ENCODE data around the gene CCT3.

DNA sequence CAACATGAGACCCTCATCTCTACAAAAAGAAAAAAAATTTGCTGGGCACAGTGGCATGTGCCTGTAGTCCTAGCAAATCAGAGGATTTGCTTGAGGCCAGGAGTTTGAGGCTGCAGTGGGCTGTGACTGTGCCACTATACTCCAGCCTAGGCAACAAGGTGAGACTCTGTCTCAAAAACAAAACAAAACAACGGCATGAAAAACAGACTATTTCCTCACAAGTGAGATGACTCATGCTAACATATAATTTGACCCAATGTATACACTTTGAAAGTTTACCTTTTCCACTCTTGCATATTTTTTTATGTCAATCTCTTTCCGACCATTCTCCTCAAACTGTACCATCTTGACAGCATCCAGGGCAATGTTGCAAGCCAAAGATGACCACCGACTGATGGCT lies 17.5 kb downstream of the CCT3 start:
- TF ChIP-seq, protein P1, sequence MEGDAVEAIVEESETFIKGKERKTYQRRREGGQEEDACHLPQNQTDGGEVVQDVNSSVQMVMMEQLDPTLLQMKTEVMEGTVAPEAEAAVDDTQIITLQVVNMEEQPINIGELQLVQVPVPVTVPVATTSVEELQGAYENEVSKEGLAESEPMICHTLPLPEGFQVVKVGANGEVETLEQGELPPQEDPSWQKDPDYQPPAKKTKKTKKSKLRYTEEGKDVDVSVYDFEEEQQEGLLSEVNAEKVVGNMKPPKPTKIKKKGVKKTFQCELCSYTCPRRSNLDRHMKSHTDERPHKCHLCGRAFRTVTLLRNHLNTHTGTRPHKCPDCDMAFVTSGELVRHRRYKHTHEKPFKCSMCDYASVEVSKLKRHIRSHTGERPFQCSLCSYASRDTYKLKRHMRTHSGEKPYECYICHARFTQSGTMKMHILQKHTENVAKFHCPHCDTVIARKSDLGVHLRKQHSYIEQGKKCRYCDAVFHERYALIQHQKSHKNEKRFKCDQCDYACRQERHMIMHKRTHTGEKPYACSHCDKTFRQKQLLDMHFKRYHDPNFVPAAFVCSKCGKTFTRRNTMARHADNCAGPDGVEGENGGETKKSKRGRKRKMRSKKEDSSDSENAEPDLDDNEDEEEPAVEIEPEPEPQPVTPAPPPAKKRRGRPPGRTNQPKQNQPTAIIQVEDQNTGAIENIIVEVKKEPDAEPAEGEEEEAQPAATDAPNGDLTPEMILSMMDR (IDR thresholded peaks at IDR 0.05 in 2 of 3, conservative IDR thresholded peaks at IDR 0.05 in 1 of 3; ENCODE audit: borderline replicate concordance in 1 of 3, insufficient read depth in 1 of 3, low read depth in 2 of 3, low read length in 2 of 3): no peak
- TF ChIP-seq POLR2A (IDR thresholded peaks at IDR 0.05; ENCODE audit: borderline replicate concordance, extremely low read depth, insufficient read depth, insufficient read length): no peak
- no peak for TF ChIP-seq SIN3A (IDR thresholded peaks at IDR 0.05; ENCODE audit: low read depth)
- TF ChIP-seq, protein P2, sequence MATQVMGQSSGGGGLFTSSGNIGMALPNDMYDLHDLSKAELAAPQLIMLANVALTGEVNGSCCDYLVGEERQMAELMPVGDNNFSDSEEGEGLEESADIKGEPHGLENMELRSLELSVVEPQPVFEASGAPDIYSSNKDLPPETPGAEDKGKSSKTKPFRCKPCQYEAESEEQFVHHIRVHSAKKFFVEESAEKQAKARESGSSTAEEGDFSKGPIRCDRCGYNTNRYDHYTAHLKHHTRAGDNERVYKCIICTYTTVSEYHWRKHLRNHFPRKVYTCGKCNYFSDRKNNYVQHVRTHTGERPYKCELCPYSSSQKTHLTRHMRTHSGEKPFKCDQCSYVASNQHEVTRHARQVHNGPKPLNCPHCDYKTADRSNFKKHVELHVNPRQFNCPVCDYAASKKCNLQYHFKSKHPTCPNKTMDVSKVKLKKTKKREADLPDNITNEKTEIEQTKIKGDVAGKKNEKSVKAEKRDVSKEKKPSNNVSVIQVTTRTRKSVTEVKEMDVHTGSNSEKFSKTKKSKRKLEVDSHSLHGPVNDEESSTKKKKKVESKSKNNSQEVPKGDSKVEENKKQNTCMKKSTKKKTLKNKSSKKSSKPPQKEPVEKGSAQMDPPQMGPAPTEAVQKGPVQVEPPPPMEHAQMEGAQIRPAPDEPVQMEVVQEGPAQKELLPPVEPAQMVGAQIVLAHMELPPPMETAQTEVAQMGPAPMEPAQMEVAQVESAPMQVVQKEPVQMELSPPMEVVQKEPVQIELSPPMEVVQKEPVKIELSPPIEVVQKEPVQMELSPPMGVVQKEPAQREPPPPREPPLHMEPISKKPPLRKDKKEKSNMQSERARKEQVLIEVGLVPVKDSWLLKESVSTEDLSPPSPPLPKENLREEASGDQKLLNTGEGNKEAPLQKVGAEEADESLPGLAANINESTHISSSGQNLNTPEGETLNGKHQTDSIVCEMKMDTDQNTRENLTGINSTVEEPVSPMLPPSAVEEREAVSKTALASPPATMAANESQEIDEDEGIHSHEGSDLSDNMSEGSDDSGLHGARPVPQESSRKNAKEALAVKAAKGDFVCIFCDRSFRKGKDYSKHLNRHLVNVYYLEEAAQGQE (IDR thresholded peaks at IDR 0.05; ENCODE audit: low read depth): no peak
- TF ChIP-seq, protein P3, sequence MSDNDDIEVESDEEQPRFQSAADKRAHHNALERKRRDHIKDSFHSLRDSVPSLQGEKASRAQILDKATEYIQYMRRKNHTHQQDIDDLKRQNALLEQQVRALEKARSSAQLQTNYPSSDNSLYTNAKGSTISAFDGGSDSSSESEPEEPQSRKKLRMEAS (IDR thresholded peaks at IDR 0.05): no peak

Data from HCT116 (cell line).